Common myeloid progenitor, CD34-positive (primary cell): Measurements from ENCODE around the gene CYTH3.

ENCODE experiments used
- CTCF ChIA-PET: fragments of 350-600 bp; sonication (Branson Sonifier 250); formaldehyde crosslinking; loops from one replicate; lab custom pipeline; 2021; ENCODE audit warnings: antibody characterized with exemption; lab: Charles Lee
- POLR2A ChIA-PET: fragments of 350-600 bp; sonication (Branson Sonifier 250); formaldehyde crosslinking; loops from one replicate; lab custom pipeline; 2021; ENCODE audit warnings: antibody characterized with exemption; lab: Charles Lee
- DNase-seq, 3 donors: peaks; one replicate each; pipeline versions ENCODE4 v3.0.0 to v3.0.0-alpha.2; 2013
- H3K27ac ChIP-seq, 2 experiments: 1 replicate in 1 of 2; 2 replicates in 1 of 2; pipeline ENCODE4 v1.7.0; 2013; ENCODE audit warnings: inconsistent platforms in 2 of 2, low read length in 2 of 2, mild to moderate bottlenecking in 2 of 2, low read depth in 1 of 2, moderate library complexity in 1 of 2; ENCODE audit not compliant: severe bottlenecking in 2 of 2, insufficient read depth in 1 of 2, poor library complexity in 1 of 2
- H3K27me3 ChIP-seq, 5 experiments: replicated peaks in 2 of 5; 1 replicate in 3 of 5; 2 replicates in 2 of 5; pipeline versions ENCODE4 v1.6.1 to v1.7.0; 2013; ENCODE audit warnings: low read length in 4 of 5, mild to moderate bottlenecking in 2 of 5, moderate library complexity in 2 of 5, inconsistent platforms in 1 of 5; ENCODE audit not compliant: insufficient read depth in 5 of 5, control insufficient read depth in 4 of 5
- H3K36me3 ChIP-seq, 4 experiments: 1 replicate in 2 of 4; 2 replicates in 2 of 4; pipeline versions ENCODE4 v1.6.1 to v1.7.0; 2013; ENCODE audit warnings: low read length in 3 of 4, control low read depth in 1 of 4, mild to moderate bottlenecking in 1 of 4; ENCODE audit not compliant: control insufficient read depth in 4 of 4, insufficient read depth in 4 of 4
- H3K4me1 ChIP-seq, 4 experiments: 1 replicate in 3 of 4; 2 replicates in 1 of 4; pipeline versions ENCODE4 v1.6.1 to v1.7.1; 2013; ENCODE audit warnings: low read length in 3 of 4, mild to moderate bottlenecking in 3 of 4, control low read depth in 1 of 4, inconsistent platforms in 1 of 4, moderate library complexity in 1 of 4; ENCODE audit not compliant: control insufficient read depth in 4 of 4, insufficient read depth in 4 of 4; ENCODE audit errors: control extremely low read depth in 1 of 4
- H3K4me3 ChIP-seq, 7 experiments: 1 replicate in 4 of 7; 2 replicates in 3 of 7; pipeline versions ENCODE4 v1.5.1 to v1.7.0; 2013; ENCODE audit warnings: mild to moderate bottlenecking in 7 of 7, low read length in 6 of 7, moderate library complexity in 6 of 7, inconsistent platforms in 2 of 7, low read depth in 2 of 7, control low read depth in 1 of 7; ENCODE audit not compliant: insufficient read depth in 4 of 7, control insufficient read depth in 1 of 7; ENCODE audit errors: extremely low read depth in 1 of 7
- H3K9me3 ChIP-seq, 5 experiments: 1 replicate in 4 of 5; 2 replicates in 1 of 5; pipeline versions ENCODE4 v1.6.1 to v1.7.1; 2013; ENCODE audit warnings: low read length in 4 of 5, mild to moderate bottlenecking in 2 of 5, inconsistent platforms in 1 of 5, low read depth in 1 of 5, moderate library complexity in 1 of 5; ENCODE audit not compliant: control insufficient read depth in 4 of 5, insufficient read depth in 2 of 5; ENCODE audit errors: control extremely low read depth in 1 of 5
- WGBS: methylation state at CpG from one replicate; pipeline ENCODE4 v1.1.5; 2013; ENCODE audit not compliant: insufficient coverage; 5-methylcytosine and 5-hydroxymethylcytosine counted together

Gene CYTH3

GRCh38 chr7:6273917-6274630 is 1.6 kb upstream of the CYTH3 start:
- CTCF ChIA-PET: interaction anchor here (1.4 to 1.5 kb wide), 2 partner anchors 12 to 50 kb away, joined by 3 to 4 read pairs; no protein-coding TSS in a partner anchor
- Histone ChIP-seq H3K36me3 (no peaks in the 10 kb centered on the region), H3K27me3 (no peaks in the 10 kb centered on the region), H3K4me1 (peaks cover 8 to 18% (median 17%) of the 10 kb centered on the region in 4 experiments), H3K9me3 (no peaks in the 10 kb centered on the region), H3K4me3 (no peak overlapping the region), H3K27ac (no peak overlapping the region)
- WGBS: 97% methylated on average over 9 of the region's 11 CpGs
- POLR2A ChIA-PET: no interaction called here
- DNase-seq: no peak

GRCh38 chr7:6273380-6273837 is 985 bp upstream of the CYTH3 start:
- 98% methylated on average over 5 of the region's 6 CpGs for WGBS
- Histone ChIP-seq H3K27ac (no peak overlapping the region), H3K36me3 (no peaks in the 10 kb centered on the region), H3K4me1 (peaks cover 8 to 23% (median 20%) of the 10 kb centered on the region in 4 experiments), H3K4me3 (no peak overlapping the region), H3K27me3 (no peaks in the 10 kb centered on the region), H3K9me3 (no peaks in the 10 kb centered on the region)
- DNase-seq: no peak
- ChIA-PET POLR2A (no interaction called here), CTCF (interaction anchor here (0.6 to 1.5 kb wide), 3 partner anchors 11 to 179 kb away, joined by 3 to 4 read pairs (median 3); no protein-coding TSS in a partner anchor)

DNA sequence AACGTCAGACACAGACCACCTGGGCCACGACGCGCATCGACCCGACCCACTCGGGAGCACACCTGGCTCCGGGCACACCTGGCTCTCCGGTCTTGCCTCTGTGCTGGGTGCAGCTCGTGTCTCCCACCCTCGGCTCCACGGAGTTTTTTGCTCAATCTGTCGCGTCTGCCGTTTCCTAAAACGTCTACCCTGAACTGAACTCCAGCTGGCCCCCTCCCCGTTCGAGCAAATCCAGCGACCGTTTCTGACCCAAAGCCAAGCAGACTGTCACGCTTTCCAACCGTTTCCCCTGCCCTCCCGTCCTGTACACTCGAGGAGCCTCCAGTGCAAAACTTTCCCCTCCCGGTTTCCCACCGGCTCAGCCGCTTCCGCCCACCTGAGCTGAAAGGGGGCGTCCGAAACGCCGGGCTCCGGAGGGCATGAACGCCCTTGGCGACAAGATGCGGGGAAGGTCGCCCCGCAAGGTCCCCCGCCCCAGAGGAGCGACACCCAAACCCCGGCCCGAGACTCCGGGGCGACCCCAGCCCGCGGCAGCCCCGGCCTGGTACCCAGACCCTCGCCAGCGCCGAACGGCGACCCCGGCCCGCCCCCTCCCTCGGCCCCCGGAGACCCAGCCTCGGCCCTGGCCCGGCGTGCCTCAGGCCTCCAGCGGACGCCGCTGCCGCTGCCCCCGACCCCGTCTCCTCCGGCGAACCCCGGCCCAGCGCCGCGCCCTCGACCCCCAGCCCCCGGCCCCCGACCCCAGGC is 557 bp downstream of the CYTH3 start:
- WGBS: under 1% methylated on average over 52 of the region's 74 CpGs
- POLR2A ChIA-PET: no interaction called here
- Histone ChIP-seq H3K9me3 (no peaks in the 10 kb centered on the region), H3K4me3 (peak overlapping the region; percentile 51 to 96 (median 80)), H3K36me3 (no peaks in the 10 kb centered on the region), H3K27ac (peak overlapping the region in 1 of 2 experiments; percentile 11), H3K4me1 (peaks cover 8 to 23% (median 20%) of the 10 kb centered on the region in 4 experiments), H3K27me3 (no peaks in the 10 kb centered on the region)
- peak in 2 of 3 donors; percentile 19 to 42 for DNase-seq
- CTCF ChIA-PET: interaction anchor here (1.0 to 3.8 kb wide), 9 partner anchors 8 to 275 kb away, joined by 3 to 18 read pairs (median 4); no protein-coding TSS in a partner anchor

DNA sequence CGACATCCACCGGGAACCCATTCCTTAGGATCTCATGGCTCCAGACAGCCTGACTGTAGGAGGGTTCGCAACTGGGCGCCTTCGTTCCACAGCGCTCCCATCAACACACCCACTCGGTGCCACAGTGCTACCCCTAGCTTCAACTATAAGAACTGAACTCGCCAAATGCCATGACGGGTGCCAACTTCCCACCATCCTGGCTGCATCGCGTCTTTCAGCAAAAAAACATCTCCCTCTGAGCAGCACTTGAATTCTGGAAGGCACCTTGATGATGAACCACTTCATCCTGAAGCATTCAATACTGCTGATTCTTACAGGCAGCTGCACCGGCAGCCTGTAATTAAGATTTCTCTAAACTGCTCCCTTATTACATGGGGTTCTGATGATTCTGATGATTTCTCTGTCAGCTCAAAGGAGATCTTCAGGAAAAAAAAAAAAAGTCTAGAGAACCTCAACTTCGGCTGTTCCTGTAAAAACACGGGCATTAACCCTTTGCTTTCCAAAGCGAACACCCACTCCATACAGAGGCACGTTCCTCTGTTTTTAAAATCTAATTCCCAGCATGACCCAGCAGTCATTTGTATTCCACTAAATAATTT is 1.3 kb downstream of the CYTH3 start:
- 1% methylated on average over 15 of the region's 16 CpGs for WGBS
- DNase-seq: peak; percentile 55 to 75 (median 68)
- H3K36me3 ChIP-seq: no peaks in the 10 kb centered on the region
- ChIA-PET POLR2A (interaction anchor here (0.5 kb wide), 1 partner anchor 18 kb away, joined by 5 read pairs; no protein-coding TSS in a partner anchor), CTCF (interaction anchor here (0.6 to 3.8 kb wide), 10 partner anchors 8 to 274 kb away, joined by 3 to 18 read pairs (median 4); no protein-coding TSS in a partner anchor)
- H3K4me1 ChIP-seq: peaks cover 8 to 23% (median 20%) of the 10 kb centered on the region in 4 experiments
- peak overlapping the region; percentile 51 to 96 (median 80) for H3K4me3 ChIP-seq
- peak overlapping the region in 1 of 2 experiments; percentile 11 for H3K27ac ChIP-seq
- no peaks in the 10 kb centered on the region for H3K9me3 ChIP-seq
- no peaks in the 10 kb centered on the region for H3K27me3 ChIP-seq

GRCh38 chr7:6269527-6269926 is 2.9 kb downstream of the CYTH3 start:
- Histone ChIP-seq H3K27ac (no peak overlapping the region), H3K27me3 (no peaks in the 10 kb centered on the region), H3K9me3 (no peaks in the 10 kb centered on the region), H3K36me3 (no peaks in the 10 kb centered on the region), H3K4me1 (peaks cover 8 to 23% (median 20%) of the 10 kb centered on the region in 4 experiments), H3K4me3 (no peak overlapping the region)
- DNase-seq: peak in 1 of 3 donors; percentile 52
- 96% methylated on average over 3 of the region's 4 CpGs for WGBS
- ChIA-PET POLR2A (interaction anchor here (0.7 kb wide), 1 partner anchor 9 kb away, joined by 3 read pairs; no protein-coding TSS in a partner anchor), CTCF (interaction anchor here (0.7 to 3.8 kb wide), 12 partner anchors 9 to 110 kb away, joined by 3 to 18 read pairs (median 4); no protein-coding TSS in a partner anchor)

DNA sequence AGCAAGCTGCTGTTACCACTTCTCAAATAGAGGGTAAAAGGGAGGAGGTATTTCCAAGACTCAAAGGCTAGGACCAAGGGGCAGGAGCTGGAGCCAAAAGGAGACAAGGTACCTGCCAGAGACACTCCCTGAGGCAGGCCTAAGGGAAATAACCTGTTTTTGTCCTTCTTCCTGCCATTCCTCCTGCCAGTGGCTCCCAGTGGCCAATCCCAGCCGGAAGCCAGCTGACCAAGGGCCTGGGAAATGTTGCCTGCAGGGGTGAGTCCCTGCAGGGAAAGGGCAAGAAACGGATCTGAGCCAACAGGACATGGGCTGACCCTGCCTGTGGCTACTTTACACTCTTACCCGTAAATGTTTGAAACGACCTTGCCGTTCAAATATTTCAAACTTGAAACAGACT is 3.5 kb downstream of the CYTH3 start:
- peak overlapping the region in 1 of 7 experiments; percentile 28 for H3K4me3 ChIP-seq
- ChIA-PET CTCF (interaction anchor here (1.1 to 3.8 kb wide), 6 partner anchors 8 to 99 kb away, joined by 3 to 18 read pairs (median 4); no protein-coding TSS in a partner anchor), POLR2A (no interaction called here)
- no peaks in the 10 kb centered on the region for H3K9me3 ChIP-seq
- no peaks in the 10 kb centered on the region for H3K36me3 ChIP-seq
- no peak overlapping the region for H3K27ac ChIP-seq
- WGBS: 100% methylated on average over 1 of the region's 5 CpGs
- H3K4me1 ChIP-seq: peaks cover 8 to 23% (median 20%) of the 10 kb centered on the region in 4 experiments
- no peak for DNase-seq
- no peaks in the 10 kb centered on the region for H3K27me3 ChIP-seq
